T-helper 2 cell treated with Interferon-gamma antibody and Interleukin-4, amounts not matched to agents 5 μg/mL and 100 μg/mL, for 36 hours (primary cell): ENCODE results near the gene MEIS3.

ENCODE experiments used
- DNase-seq: peaks from one replicate; pipeline ENCODE4 v3.0.0; 2021; ENCODE audit warnings: low spot score
- H3K27ac Mint-ChIP-seq: one replicate; pipeline ENCODE4 v1.8.0; 2021; ENCODE audit warnings: mild to moderate bottlenecking, mixed read lengths
- H3K27me3 Mint-ChIP-seq: one replicate; pipeline ENCODE4 v1.8.0; 2021; ENCODE audit warnings: low read depth, mixed read lengths
- H3K36me3 Mint-ChIP-seq: one replicate; pipeline ENCODE4 v1.8.0; 2021; ENCODE audit warnings: low read depth, mixed read lengths
- H3K4me1 Mint-ChIP-seq: one replicate; pipeline ENCODE4 v1.8.0; 2021; ENCODE audit warnings: low read depth, mixed read lengths
- H3K4me3 Mint-ChIP-seq: one replicate; pipeline ENCODE4 v1.8.0; 2022; ENCODE audit warnings: mild to moderate bottlenecking, moderate library complexity, mixed read lengths
- H3K9me3 Mint-ChIP-seq: one replicate; pipeline ENCODE4 v1.8.0; 2021; ENCODE audit warnings: mixed read lengths

MEIS3 gene

DNA sequence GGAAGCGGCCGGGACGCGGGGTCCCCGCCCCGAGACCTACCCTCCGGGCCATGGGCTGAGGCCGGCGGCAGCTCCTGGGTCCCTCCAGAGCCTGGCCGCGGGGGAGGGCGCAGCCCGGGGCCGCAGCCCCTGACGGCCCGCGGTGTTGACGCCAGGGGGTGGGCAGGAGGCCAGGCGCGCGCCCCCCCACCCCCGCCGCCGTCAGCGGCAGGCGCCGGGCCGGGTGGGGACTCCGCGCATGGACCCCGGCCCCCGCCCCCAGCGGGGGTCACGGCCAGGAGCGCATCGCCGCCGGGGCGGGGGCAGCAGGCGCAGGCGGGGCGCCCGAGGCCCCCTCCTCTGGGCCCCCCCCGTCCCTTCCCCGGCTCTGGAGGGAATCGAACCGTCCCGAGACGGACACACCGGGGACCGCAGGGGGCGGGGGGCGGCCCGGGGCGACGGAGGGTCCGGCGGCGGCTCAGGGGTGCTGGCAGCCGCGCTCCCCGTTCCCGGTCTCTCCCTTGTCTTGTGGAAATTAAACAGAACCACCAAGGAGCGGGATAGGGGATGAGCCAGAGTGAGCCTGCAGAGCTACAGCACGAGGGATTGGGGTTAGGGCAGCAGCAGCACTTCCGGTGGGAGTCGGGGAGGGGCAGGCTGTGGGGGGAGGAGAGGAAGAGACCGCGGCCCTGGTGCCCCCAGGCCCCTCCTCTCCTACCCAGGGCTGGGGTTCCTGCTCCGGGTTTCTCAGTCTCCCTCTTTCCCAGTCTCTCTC is at the start of gene MEIS3:
TSS of gene MEIS3 (minus strand) at position 498 of the 754 bp plus-strand sequence. CDS start at position 52, 446 bp downstream.
- Mint-ChIP-seq H3K36me3 (no peaks in the 10 kb centered on the region), H3K4me1 (peaks cover 16% of the 10 kb centered on the region), H3K27me3 (peaks cover 79% of the 10 kb centered on the region), H3K27ac (no peak within 1 kb of the TSS), H3K4me3 (peak within 1 kb of the TSS; percentile 30), H3K9me3 (no peaks in the 10 kb centered on the region)
- DNase-seq = no peak

DNA sequence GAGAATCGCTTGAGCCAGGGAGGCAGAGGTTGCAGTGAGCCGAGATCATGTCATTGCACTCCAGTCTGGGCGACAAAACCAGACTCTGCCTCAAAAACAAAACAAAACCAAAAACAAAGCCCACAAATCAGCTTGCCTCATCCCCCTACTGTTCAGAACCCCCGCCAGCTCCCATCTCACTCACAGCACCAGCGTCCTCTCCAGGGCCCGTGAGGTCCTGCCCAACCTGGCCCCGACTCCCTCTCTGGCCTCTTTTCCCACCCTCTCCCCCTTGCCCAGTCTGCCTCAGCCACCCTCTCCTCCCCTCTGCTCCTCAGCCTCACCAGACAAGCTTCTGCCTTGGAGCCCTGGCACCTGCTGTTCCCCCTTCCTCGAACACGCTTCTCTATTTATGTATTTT is 48.6 kb upstream of the MEIS3 start:
- H3K27me3 Mint-ChIP-seq = peaks cover 35% of the 10 kb centered on the region
- peaks cover 3% of the 10 kb centered on the region for H3K4me1 Mint-ChIP-seq
- no peak for DNase-seq
- no peak overlapping the region for H3K4me3 Mint-ChIP-seq
- no peak overlapping the region for H3K27ac Mint-ChIP-seq
- no peaks in the 10 kb centered on the region for H3K36me3 Mint-ChIP-seq
- H3K9me3 Mint-ChIP-seq = no peaks in the 10 kb centered on the region

DNA sequence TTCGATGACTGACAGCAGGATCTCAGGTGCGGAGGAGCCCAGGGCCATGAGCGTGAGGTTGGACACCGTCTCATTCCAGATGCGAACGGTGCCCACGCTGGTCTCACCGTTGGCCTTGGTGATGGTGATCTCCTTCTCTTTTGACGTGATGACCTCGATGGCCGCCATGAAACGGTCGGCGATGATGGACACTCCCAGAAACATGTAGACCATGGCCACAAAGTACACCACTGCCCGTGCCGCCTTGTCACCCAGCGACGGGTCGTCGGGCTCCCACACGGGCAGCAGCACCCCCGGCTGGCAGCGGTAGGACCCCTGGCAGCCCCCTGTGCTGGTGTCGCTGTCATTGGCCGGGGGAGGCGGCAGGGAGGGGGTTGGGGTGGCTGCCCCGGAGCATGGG is 46.6 kb upstream of the MEIS3 start:
- H3K9me3 Mint-ChIP-seq = no peaks in the 10 kb centered on the region
- no peak for DNase-seq
- peaks cover 28% of the 10 kb centered on the region for H3K27me3 Mint-ChIP-seq
- no peaks in the 10 kb centered on the region for H3K36me3 Mint-ChIP-seq
- no peak overlapping the region for H3K4me3 Mint-ChIP-seq
- H3K27ac Mint-ChIP-seq = no peak overlapping the region
- no peaks in the 10 kb centered on the region for H3K4me1 Mint-ChIP-seq

DNA sequence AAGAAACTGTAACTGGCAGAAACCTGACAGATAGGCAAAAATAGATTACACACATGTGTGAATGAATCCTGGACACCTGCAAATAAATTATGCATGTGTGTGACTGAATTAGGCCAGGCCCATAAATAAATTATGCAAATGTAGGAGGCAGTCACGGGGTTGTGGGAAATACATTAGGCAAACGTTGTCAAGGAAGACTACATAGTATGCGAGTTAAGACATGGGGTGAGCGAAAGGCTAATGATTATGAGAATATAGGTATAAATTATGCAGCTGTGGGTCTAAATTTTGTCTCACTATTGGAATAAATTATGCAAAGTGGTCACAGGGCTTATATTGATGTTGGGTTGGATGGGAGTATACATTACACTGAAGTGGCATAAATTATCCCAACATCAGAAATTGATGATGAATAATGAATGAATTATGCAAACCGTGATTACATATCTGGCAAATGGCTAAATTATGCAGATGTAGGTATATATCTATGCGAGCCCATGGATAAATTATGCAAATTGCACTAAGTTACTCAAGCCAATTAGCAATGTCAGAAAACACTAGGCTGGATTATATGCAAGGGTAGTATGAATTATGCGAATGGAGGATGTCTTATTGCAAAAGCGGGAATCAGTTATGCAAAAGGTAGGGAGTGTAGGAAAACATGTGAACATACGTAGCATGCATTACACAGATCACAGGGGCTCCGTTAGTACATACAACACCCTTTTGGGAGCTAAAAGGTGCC is 45.5 kb upstream of the MEIS3 start:
- H3K27ac Mint-ChIP-seq = no peak overlapping the region
- no peak overlapping the region for H3K4me3 Mint-ChIP-seq
- peaks cover 20% of the 10 kb centered on the region for H3K27me3 Mint-ChIP-seq
- H3K4me1 Mint-ChIP-seq = no peaks in the 10 kb centered on the region
- no peaks in the 10 kb centered on the region for H3K9me3 Mint-ChIP-seq
- no peaks in the 10 kb centered on the region for H3K36me3 Mint-ChIP-seq
- no peak for DNase-seq

DNA sequence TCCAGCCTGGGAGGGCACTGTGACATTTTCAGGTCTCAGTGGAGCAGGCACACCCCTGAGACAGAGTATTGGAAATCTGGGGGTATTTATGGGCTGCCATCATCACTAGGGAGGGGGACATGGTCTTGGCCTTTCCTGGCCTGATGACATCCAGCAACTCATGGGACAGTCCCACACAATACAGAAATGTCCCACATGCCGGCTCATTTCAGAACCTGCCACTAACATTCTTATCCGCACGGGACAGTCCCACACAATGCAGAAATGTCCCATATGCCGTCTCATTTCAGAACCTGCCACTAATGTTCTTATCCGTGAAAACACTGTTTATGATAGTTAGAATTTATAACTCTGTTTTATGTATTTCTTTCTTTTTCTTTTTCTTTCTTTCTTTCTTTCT is 42.5 kb upstream of the MEIS3 start:
- Mint-ChIP-seq H3K4me1 (no peaks in the 10 kb centered on the region), H3K9me3 (no peaks in the 10 kb centered on the region), H3K27ac (no peak overlapping the region), H3K36me3 (no peaks in the 10 kb centered on the region), H3K27me3 (peaks cover 2% of the 10 kb centered on the region), H3K4me3 (no peak overlapping the region)
- no peak for DNase-seq

- Mint-ChIP-seq H3K36me3 (no peaks in the 10 kb centered on the region), H3K9me3 (peaks cover 4% of the 10 kb centered on the region), H3K27me3 (peaks cover 21% of the 10 kb centered on the region), H3K27ac (no peak overlapping the region), H3K4me1 (no peaks in the 10 kb centered on the region), H3K4me3 (no peak overlapping the region)
- DNase-seq = no peak
These were observed 40.1 kb upstream of the MEIS3 start for GRCh38 chr19:47459477-47459876.

DNA sequence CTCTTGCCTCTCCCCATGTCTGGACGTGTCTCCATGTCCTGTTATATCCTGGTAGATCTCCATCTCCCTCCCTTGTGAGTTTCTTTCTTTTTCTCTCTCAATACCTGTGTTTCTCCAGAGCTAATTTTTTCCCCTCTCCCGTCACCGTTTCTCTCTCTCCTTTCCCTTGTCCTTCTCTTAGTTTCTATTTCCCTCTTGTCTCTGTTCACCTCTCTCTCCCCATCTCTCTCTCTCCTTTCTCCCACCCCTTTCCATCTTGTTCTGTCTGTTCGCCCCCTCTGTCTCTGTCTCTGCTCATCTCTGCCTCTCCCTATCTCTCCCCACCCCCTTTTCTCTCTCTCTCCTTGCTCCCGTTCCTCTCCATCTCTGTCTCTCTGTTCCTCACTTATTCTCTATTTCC is 39.3 kb upstream of the MEIS3 start:
- no peaks in the 10 kb centered on the region for H3K36me3 Mint-ChIP-seq

DNA sequence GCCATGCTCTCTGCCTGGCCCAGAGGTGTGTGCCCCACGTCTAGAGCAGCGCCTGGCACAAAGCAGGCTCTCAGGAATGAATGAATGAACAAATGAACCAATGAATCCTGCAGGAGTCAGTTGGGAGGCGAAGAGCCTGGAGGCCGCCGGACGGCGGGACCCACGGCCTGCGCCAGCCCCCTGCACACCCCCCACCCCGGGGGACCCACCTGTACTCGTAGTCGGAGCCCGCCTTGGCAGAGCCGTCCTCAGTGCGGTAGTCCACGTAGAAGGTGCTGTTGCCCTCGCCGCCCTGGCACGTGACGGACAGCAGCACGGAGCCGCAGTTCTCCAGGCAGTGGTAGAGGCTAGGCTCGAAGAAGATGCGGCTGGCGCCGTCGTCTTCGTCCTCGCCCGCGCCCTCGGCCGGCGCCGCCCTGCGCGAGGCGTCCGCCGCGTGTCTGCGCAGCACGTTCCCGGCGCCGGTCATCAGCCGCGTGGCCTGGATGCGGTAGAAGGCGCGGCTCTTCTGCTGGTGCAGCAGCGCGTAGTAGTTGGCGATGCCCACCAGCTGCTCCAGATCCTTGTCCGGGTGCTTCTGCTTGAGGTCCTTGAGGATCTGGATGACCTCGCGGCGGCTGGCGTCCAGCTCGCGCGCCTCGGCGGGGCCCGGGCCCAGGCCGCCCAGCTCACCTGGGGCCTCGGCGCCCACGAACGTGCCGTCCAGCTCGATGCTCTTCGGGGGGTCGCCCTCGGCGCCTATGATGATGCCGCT is 37.6 kb upstream of the MEIS3 start:
- no peaks in the 10 kb centered on the region for H3K36me3 Mint-ChIP-seq
- no peak overlapping the region for H3K27ac Mint-ChIP-seq
- no peaks in the 10 kb centered on the region for H3K4me1 Mint-ChIP-seq
- peaks cover 26% of the 10 kb centered on the region for H3K27me3 Mint-ChIP-seq
- no peak overlapping the region for H3K4me3 Mint-ChIP-seq
- DNase-seq = no peak
- peaks cover 4% of the 10 kb centered on the region for H3K9me3 Mint-ChIP-seq

More for the DNA sequence above, 39.3 kb upstream of the MEIS3 start:
- Mint-ChIP-seq H3K27me3 (peaks cover 26% of the 10 kb centered on the region), H3K4me1 (no peaks in the 10 kb centered on the region), H3K27ac (no peak overlapping the region), H3K4me3 (no peak overlapping the region), H3K9me3 (peaks cover 4% of the 10 kb centered on the region)
- no peak for DNase-seq

GRCh38 chr19:47450478-47450877 is 31.2 kb upstream of the MEIS3 start:
- DNase-seq = no peak
- Mint-ChIP-seq H3K4me1 (peaks cover 16% of the 10 kb centered on the region), H3K27me3 (peaks cover 46% of the 10 kb centered on the region), H3K9me3 (no peaks in the 10 kb centered on the region), H3K36me3 (no peaks in the 10 kb centered on the region), H3K4me3 (no peak overlapping the region), H3K27ac (no peak overlapping the region)

DNA sequence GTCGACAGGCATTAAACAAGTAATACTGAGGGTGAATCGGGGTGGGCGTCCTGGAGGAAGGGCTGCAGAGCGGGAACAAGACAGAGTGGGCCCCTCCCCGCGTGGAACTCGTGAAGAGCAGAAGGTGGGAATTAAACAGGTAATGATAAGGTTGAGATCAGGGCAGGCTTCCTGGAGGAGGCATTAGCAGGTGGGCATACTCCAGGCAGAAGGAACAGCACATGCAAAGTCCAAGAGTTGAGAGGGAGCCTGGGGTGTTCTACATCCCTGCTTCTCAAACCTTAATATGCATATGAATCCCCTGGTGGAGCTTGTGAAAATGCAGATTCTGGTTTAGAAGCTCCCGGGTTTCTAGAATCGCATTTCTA is 29.0 kb upstream of the MEIS3 start:
- H3K4me1 Mint-ChIP-seq = peaks cover 28% of the 10 kb centered on the region
- no peaks in the 10 kb centered on the region for H3K9me3 Mint-ChIP-seq
- no peak for DNase-seq
- H3K27me3 Mint-ChIP-seq = peaks cover 52% of the 10 kb centered on the region
- no peaks in the 10 kb centered on the region for H3K36me3 Mint-ChIP-seq
- peak overlapping the region; percentile 41 for H3K27ac Mint-ChIP-seq
- no peak overlapping the region for H3K4me3 Mint-ChIP-seq

- Mint-ChIP-seq H3K9me3 (no peaks in the 10 kb centered on the region), H3K27me3 (peaks cover 58% of the 10 kb centered on the region), H3K4me3 (peak overlapping the region; percentile 62), H3K4me1 (peaks cover 30% of the 10 kb centered on the region), H3K27ac (no peak overlapping the region), H3K36me3 (no peaks in the 10 kb centered on the region)
- peak; percentile 56 for DNase-seq
These were observed 28.4 kb upstream of the MEIS3 start for GRCh38 chr19:47447470-47448359.

DNA sequence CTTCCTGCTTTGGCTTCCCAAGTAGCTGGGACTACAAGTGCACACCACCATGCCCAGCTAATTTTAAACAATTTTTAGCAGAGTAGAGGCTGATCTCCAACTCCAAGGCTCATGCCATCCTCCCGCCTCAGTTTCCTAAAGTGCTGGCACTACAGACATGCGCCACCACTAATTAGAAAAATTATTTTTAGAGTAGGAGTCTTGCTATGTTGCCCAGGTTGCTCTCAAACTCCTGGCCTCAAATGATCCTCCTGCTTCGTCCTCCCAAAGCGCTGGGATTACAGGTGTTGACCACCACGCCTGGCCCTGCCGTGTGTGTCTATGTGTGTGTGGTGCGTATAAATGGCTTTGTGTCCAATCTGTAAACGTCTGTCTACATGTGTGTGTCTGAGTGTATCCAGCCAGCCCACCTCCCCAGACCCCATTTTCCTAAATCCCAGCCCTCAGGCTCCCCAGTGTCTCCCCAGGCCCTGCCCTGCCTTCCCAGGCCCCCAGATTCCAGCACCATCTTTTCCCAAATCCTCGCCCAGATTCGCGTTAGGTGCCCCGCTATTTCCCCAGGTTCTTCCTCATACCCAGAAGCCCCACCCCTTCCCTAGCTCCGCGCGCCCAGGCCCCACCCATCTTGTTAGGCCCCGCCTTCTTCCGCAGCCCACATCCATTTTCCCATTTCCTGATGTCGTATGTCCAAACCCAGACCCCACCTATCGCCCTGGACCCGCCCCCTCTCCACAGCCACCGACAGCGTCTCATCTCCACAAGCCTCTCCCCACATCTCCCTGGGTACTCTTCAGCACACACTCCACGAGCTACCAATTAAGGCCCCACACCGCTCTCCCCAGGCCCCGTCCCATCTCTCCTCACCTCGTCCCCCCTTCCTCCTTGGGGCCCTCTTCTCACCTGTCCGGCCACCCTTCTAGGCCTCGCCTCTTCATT is 27.5 kb upstream of the MEIS3 start:
- Mint-ChIP-seq H3K9me3 (no peaks in the 10 kb centered on the region), H3K27me3 (peaks cover 64% of the 10 kb centered on the region), H3K4me1 (peaks cover 30% of the 10 kb centered on the region), H3K27ac (no peak overlapping the region), H3K4me3 (peak overlapping the region; percentile 62), H3K36me3 (no peaks in the 10 kb centered on the region)
- peak; percentile 28 for DNase-seq
